Inflammatory macrophage treated with lipopolysaccharide for 4 hours (primary cell): ENCODE measurements around the gene SERF1A.
"Not testable (repeated sequence)": the region's sequence is repeated elsewhere in the genome, so short reads cannot be mapped to it uniquely, and the experiment has no call there.

Source experiments
- DNase-seq: peaks from one replicate; pipeline ENCODE4 v3.0.0-alpha.2; 2020

Gene SERF1A

GRCh38 chr5:70900533-70901271 lies at the start of gene SERF1A:
SERF1A (plus strand) TSS chr5:70900669; CDS start chr5:70900870, 201 bp downstream.
- not testable (repeated sequence) for DNase-seq

- not testable (repeated sequence) for DNase-seq
These were observed 33.7 kb upstream of the SERF1A start for GRCh38 chr5:70866778-70867177.

- not testable (repeated sequence) for DNase-seq
These were observed 29.8 kb upstream of the SERF1A start for GRCh38 chr5:70870626-70871025.

- DNase-seq = not testable (repeated sequence)
These were observed 4.4 kb upstream of the SERF1A start for GRCh38 chr5:70896076-70896475.

- not testable (repeated sequence) for DNase-seq
These were observed 753 bp downstream of the SERF1A start for GRCh38 chr5:70901272-70901571.

- not testable (repeated sequence) for DNase-seq
These were observed 6.2 kb downstream of the SERF1A start for GRCh38 chr5:70906624-70907023.

GRCh38 chr5:70916829-70917228 lies 16.4 kb downstream of the SERF1A start:
- not testable (repeated sequence) for DNase-seq

- DNase-seq = not testable (repeated sequence)
These were observed 24.7 kb downstream of the SERF1A start for GRCh38 chr5:70925211-70925562.

GRCh38 chr5:70931709-70932368 lies 31.4 kb downstream of the SERF1A start:
- DNase-seq = not testable (repeated sequence)

GRCh38 chr5:70932560-70932959 lies 32.1 kb downstream of the SERF1A start:
- not testable (repeated sequence) for DNase-seq

- not testable (repeated sequence) for DNase-seq
These were observed 52.6 kb downstream of the SERF1A start for GRCh38 chr5:70953068-70953467.
